SK-N-SH treated with all-trans-retinoic acid at 6 μM for 48 hours (cell line): ENCODE results near the gene LRR1.
"Not testable (repeated sequence)": the region's sequence is repeated elsewhere in the genome, so short reads cannot be mapped to it uniquely, and the experiment has no call there.

ENCODE experiments used
- ATAC-seq: fragments of 200-7000 bp; cut with Tn5 transposase; 3 replicates; pipeline ENCODE4 v1.9.1; 2020; ENCODE audit warnings: mild to moderate bottlenecking, moderate library complexity
- ARNTL ChIP-seq: fragments of 450-650 bp; formaldehyde crosslinking; IDR thresholded peaks from 2 replicates; pipeline ENCODE4 v1.5.0; 2020; ENCODE audit warnings: low read depth, mild to moderate bottlenecking, moderate library complexity, borderline replicate concordance
- BACH2 ChIP-seq: fragments of 250-450 bp; sonication (Bioruptor Pico); IDR thresholded peaks from 2 replicates; pipeline ENCODE4 v1.9.0; 2021; ENCODE audit warnings: mild to moderate bottlenecking, borderline replicate concordance
- CSDC2 ChIP-seq: fragments of 250-450 bp; sonication (Bioruptor Pico); IDR thresholded peaks from 2 replicates; pipeline ENCODE4 v1.5.0; 2020; ENCODE audit warnings: mild to moderate bottlenecking, moderate library complexity
- ESRRG ChIP-seq: fragments of 250-450 bp; sonication (Bioruptor Pico); IDR thresholded peaks from 2 replicates; pipeline ENCODE4 v1.6.1; 2021; ENCODE audit warnings: mild to moderate bottlenecking
- GLIS3 ChIP-seq: fragments of 250-450 bp; sonication (Bioruptor Pico); IDR thresholded peaks from 2 replicates; pipeline ENCODE4 v1.5.0; 2020; ENCODE audit warnings: mild to moderate bottlenecking, moderate library complexity
- ISL1 ChIP-seq: fragments of 250-450 bp; sonication (Bioruptor Pico); IDR thresholded peaks from 2 replicates; pipeline ENCODE4 v2.1.2; 2022; ENCODE audit warnings: mild to moderate bottlenecking, moderate library complexity
- PPARA ChIP-seq: fragments of 250-450 bp; sonication (Bioruptor Pico); IDR thresholded peaks from 2 replicates; pipeline ENCODE4 v1.5.0; 2020; ENCODE audit warnings: mild to moderate bottlenecking, borderline replicate concordance
- RARB ChIP-seq: fragments of 250-450 bp; sonication (Bioruptor Pico); IDR thresholded peaks from 2 replicates; pipeline ENCODE4 v1.8.0; 2021; ENCODE audit warnings: mild to moderate bottlenecking, moderate library complexity
- SNAI2 ChIP-seq: fragments of 250-450 bp; sonication (Bioruptor Pico); IDR thresholded peaks from 2 replicates; pipeline ENCODE4 v1.5.0; 2020; ENCODE audit warnings: mild to moderate bottlenecking, moderate library complexity
- TCF4 ChIP-seq: fragments of 250-450 bp; sonication (Bioruptor Pico); IDR thresholded peaks from 2 replicates; pipeline ENCODE4 v1.8.0; 2021; ENCODE audit warnings: mild to moderate bottlenecking, moderate library complexity, borderline replicate concordance
- TOX ChIP-seq: fragments of 250-450 bp; sonication (Bioruptor Pico); IDR thresholded peaks from 2 replicates; pipeline ENCODE4 v1.8.0; 2021; ENCODE audit warnings: mild to moderate bottlenecking, moderate library complexity, borderline replicate concordance
- ZC3H10 ChIP-seq: fragments of 250-450 bp; sonication (Bioruptor Pico); IDR thresholded peaks from 2 replicates; pipeline ENCODE4 v1.5.1; 2021; ENCODE audit warnings: mild to moderate bottlenecking, moderate library complexity
- ZFP3 ChIP-seq: fragments of 250-450 bp; sonication (Bioruptor Pico); IDR thresholded peaks from 2 replicates; pipeline ENCODE4 v1.5.0; 2020; ENCODE audit warnings: mild to moderate bottlenecking, moderate library complexity
- ZNF565 ChIP-seq: fragments of 450-650 bp; formaldehyde crosslinking; conservative IDR thresholded peaks from 2 replicates; pipeline ENCODE4 v1.5.0; 2020; ENCODE audit warnings: low read depth, mild to moderate bottlenecking, moderate library complexity
- ZNF70 ChIP-seq: fragments of 450-650 bp; formaldehyde crosslinking; IDR thresholded peaks from 2 replicates; pipeline ENCODE4 v1.5.0; 2020; ENCODE audit warnings: mild to moderate bottlenecking, moderate library complexity
- ZNF8 ChIP-seq: fragments of 450-650 bp; formaldehyde crosslinking; IDR thresholded peaks from 2 replicates; pipeline ENCODE4 v1.5.0; 2020; ENCODE audit warnings: mild to moderate bottlenecking, moderate library complexity
- TF ChIP-seq, protein P1 (sequence below): fragments of 250-450 bp; sonication (Bioruptor Pico); IDR thresholded peaks from 2 replicates; pipeline ENCODE4 v1.5.1; 2020; ENCODE audit warnings: low read depth, mild to moderate bottlenecking, moderate library complexity
- TF ChIP-seq, protein P2 (sequence below): fragments of 250-450 bp; sonication (Bioruptor Pico); IDR thresholded peaks from 2 replicates; pipeline ENCODE4 v1.8.0; 2020; ENCODE audit warnings: mild to moderate bottlenecking, moderate library complexity, borderline replicate concordance
- TF ChIP-seq, protein P3 (sequence below): fragments of 250-450 bp; sonication (Bioruptor Pico); IDR thresholded peaks from 2 replicates; pipeline ENCODE4 v1.8.0; 2021; ENCODE audit warnings: low read depth, mild to moderate bottlenecking, moderate library complexity, borderline replicate concordance
- TF ChIP-seq, protein P4 (sequence below): fragments of 250-450 bp; sonication (Bioruptor Pico); IDR thresholded peaks from 2 replicates; pipeline ENCODE4 v1.5.0; 2020; ENCODE audit warnings: mild to moderate bottlenecking, moderate library complexity

LRR1 gene

DNA sequence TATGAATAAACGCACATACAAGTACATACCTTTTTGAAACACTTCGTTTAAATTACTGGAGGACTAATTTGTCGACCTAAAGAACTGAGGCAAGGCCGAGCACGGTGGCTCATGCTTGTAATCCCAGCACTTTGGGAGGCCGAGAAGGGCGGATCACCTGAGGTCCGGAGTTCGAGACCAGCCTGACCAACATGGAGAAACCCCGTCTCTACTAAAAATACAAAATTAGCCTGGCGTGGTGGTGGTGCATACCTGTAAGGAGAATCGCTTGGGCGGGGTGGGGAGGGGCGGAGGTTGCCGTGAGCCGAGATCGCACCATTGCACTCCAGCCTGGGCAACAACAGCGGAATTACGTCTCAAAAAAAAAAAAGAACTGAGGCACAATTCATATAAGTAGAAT lies 20.5 kb downstream of the LRR1 start:
- ATAC-seq: not testable (repeated sequence)

DNA sequence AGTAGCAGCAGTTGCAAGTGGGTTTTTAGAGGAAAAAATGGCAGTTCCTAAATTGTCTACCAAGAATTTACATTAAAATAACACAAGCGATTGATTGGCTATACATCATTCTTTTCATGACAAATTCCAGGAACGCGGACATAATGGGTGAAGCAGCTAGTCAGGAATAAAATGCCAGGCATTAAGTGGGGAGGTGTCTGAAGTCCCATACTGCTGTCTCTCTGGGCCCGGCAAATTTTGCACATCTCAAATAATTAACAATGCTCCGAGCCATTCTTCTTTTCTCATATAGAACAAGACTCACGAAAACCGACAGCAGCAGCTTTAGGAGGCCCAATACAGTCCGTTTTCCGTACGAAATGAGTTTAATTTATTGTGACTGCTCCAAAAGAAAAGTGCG lies 21.0 kb downstream of the LRR1 start:
- TF ChIP-seq ZNF70 (no peak), CSDC2 (CRISPR knock-in tag) (no peak), ZNF8 (CRISPR knock-in tag) (no peak), ESRRG (CRISPR knock-in tag) (no peak), GLIS3 (CRISPR knock-in tag) (no peak), ARNTL (CRISPR knock-in tag) (no peak), TOX (CRISPR knock-in tag) (no peak), BACH2 (CRISPR knock-in tag) (no peak), TCF4 (CRISPR knock-in tag) (no peak), PPARA (CRISPR knock-in tag) (no peak), ZNF565 (CRISPR knock-in tag) (no peak), ISL1 (CRISPR knock-in tag) (no peak), ZC3H10 (CRISPR knock-in tag) (no peak), SNAI2 (CRISPR knock-in tag) (no peak)
- TF ChIP-seq, protein P1, sequence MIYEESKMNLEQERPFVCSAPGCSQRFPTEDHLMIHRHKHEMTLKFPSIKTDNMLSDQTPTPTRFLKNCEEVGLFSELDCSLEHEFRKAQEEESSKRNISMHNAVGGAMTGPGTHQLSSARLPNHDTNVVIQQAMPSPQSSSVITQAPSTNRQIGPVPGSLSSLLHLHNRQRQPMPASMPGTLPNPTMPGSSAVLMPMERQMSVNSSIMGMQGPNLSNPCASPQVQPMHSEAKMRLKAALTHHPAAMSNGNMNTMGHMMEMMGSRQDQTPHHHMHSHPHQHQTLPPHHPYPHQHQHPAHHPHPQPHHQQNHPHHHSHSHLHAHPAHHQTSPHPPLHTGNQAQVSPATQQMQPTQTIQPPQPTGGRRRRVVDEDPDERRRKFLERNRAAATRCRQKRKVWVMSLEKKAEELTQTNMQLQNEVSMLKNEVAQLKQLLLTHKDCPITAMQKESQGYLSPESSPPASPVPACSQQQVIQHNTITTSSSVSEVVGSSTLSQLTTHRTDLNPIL (CRISPR knock-in tag): no peak
- TF ChIP-seq, protein P2, sequence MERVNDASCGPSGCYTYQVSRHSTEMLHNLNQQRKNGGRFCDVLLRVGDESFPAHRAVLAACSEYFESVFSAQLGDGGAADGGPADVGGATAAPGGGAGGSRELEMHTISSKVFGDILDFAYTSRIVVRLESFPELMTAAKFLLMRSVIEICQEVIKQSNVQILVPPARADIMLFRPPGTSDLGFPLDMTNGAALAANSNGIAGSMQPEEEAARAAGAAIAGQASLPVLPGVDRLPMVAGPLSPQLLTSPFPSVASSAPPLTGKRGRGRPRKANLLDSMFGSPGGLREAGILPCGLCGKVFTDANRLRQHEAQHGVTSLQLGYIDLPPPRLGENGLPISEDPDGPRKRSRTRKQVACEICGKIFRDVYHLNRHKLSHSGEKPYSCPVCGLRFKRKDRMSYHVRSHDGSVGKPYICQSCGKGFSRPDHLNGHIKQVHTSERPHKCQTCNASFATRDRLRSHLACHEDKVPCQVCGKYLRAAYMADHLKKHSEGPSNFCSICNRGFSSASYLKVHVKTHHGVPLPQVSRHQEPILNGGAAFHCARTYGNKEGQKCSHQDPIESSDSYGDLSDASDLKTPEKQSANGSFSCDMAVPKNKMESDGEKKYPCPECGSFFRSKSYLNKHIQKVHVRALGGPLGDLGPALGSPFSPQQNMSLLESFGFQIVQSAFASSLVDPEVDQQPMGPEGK (CRISPR knock-in tag): no peak
- TF ChIP-seq, protein P3, sequence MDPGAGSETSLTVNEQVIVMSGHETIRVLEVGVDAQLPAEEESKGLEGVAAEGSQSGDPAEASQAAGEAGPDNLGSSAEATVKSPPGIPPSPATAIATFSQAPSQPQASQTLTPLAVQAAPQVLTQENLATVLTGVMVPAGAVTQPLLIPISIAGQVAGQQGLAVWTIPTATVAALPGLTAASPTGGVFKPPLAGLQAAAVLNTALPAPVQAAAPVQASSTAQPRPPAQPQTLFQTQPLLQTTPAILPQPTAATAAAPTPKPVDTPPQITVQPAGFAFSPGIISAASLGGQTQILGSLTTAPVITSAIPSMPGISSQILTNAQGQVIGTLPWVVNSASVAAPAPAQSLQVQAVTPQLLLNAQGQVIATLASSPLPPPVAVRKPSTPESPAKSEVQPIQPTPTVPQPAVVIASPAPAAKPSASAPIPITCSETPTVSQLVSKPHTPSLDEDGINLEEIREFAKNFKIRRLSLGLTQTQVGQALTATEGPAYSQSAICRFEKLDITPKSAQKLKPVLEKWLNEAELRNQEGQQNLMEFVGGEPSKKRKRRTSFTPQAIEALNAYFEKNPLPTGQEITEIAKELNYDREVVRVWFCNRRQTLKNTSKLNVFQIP: no peak
- TF ChIP-seq, protein P4, sequence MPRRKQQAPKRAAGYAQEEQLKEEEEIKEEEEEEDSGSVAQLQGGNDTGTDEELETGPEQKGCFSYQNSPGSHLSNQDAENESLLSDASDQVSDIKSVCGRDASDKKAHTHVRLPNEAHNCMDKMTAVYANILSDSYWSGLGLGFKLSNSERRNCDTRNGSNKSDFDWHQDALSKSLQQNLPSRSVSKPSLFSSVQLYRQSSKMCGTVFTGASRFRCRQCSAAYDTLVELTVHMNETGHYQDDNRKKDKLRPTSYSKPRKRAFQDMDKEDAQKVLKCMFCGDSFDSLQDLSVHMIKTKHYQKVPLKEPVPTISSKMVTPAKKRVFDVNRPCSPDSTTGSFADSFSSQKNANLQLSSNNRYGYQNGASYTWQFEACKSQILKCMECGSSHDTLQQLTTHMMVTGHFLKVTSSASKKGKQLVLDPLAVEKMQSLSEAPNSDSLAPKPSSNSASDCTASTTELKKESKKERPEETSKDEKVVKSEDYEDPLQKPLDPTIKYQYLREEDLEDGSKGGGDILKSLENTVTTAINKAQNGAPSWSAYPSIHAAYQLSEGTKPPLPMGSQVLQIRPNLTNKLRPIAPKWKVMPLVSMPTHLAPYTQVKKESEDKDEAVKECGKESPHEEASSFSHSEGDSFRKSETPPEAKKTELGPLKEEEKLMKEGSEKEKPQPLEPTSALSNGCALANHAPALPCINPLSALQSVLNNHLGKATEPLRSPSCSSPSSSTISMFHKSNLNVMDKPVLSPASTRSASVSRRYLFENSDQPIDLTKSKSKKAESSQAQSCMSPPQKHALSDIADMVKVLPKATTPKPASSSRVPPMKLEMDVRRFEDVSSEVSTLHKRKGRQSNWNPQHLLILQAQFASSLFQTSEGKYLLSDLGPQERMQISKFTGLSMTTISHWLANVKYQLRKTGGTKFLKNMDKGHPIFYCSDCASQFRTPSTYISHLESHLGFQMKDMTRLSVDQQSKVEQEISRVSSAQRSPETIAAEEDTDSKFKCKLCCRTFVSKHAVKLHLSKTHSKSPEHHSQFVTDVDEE (CRISPR knock-in tag): no peak
- no peak for ATAC-seq

DNA sequence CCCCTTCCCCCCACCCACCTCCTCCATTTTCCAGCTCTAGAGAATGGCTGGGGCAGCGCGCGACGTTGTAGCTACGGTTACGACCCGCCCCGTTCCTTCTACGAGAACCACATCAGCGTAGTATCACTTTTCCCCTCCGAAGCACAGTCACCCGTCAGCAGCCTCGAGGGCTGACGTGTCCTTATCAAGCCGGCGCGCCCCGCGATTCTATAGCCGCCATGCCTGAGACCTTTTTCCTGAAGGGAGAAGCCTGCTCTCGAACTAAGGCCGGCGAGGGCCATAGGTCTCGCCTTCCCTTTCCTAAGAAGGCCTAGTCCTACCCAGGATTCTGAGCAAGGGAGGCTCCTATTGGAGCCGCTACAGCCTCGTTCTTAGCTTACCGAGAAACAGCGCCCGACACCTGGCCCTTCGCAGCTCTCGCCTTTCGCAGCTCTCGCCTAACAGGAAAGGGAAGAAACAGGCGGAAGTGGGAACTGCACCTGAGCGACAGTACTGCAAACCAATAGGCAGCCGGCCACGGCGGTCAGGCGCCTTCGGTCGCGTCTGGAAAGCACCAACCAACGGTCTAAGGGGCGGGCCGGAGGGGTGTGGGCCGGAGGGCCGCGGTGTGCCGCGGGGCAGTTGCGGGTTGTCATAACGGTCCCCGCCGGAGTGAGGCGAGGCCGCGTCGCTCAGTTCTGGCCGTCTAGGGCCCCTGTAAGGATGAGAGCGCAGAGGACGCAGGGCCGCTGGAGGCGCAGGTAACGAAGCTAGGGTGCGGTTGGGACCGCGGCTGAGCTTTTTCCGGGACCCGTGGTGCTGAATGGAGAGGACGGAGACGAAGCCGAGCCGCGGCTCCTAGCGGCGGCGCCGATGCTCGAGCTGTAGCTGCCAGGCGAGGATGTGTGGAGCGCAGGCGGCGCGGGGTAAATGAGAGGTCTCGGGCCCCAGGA lies 21.7 kb downstream of the LRR1 start, which contains the start of the genes MGAT2 and RPL36AL:
MGAT2 (plus strand) TSS at position 618 of the 932 bp plus-strand sequence. CDS start 470 bp downstream, outside the sequence.
RPL36AL (minus strand) TSS at position 445 of the 932 bp plus-strand sequence. CDS start 1,522 bp downstream, outside the sequence.
- ATAC-seq: peak; percentile 97

More for the DNA sequence above, 21.7 kb downstream of the LRR1 start, which contains the start of the genes MGAT2 and RPL36AL:
- 0 out of 2 replicates have a peak, but pooled peaks have one; percentile 50 for TF ChIP-seq GLIS3 (CRISPR knock-in tag)
- no peak for TF ChIP-seq ARNTL (CRISPR knock-in tag)
- TF ChIP-seq, protein P4 (CRISPR knock-in tag): 0 out of 2 replicates have a peak, but pooled peaks have one; percentile 56
- no peak for TF ChIP-seq ESRRG (CRISPR knock-in tag)
- no peak for TF ChIP-seq RARB
- TF ChIP-seq ZC3H10 (CRISPR knock-in tag): no peak
- TF ChIP-seq ZFP3 (CRISPR knock-in tag): peak; percentile 96
